HepG2 (cell line): ENCODE results near the gene TRMT112. TPM values are rescaled to one million over a fixed set of nuclear protein-coding genes. Genes with fewer than 3 reads are reported as not detected.

Source experiments
- AHR ChIP-seq: IDR thresholded peaks from 2 replicates; pipeline ENCODE4 v1.6.1; 2018; ENCODE audit warnings: missing genetic modification reagents, missing compliant biosample characterization
- KDM4B ChIP-seq: sonication (generic); formaldehyde crosslinking; IDR thresholded peaks from 2 replicates; pipeline ENCODE4 v1.4.0; 2020; ENCODE audit warnings: missing genetic modification reagents
- LRRFIP1 ChIP-seq: sonication (generic); formaldehyde crosslinking; conservative IDR thresholded peaks from 2 replicates; pipeline ENCODE4 v1.4.0; 2020; ENCODE audit warnings: missing genetic modification reagents
- MAFK ChIP-seq, 2 experiments: IDR thresholded peaks in 1 of 2; conservative IDR thresholded peaks in 1 of 2; 2 replicates each; pipeline ENCODE4 v1.6.1; 2011; ENCODE audit warnings: improper control_type of control experiment in 2 of 2, low read length in 2 of 2
- NFE2 ChIP-seq: sonication (generic); formaldehyde crosslinking; IDR thresholded peaks from 2 replicates; pipeline ENCODE4 v1.4.0; 2020; ENCODE audit warnings: missing genetic modification reagents
- NR2F6 ChIP-seq, 2 experiments: IDR thresholded peaks; 2 replicates each; pipeline ENCODE4 v1.6.1; 2016; ENCODE audit warnings: antibody characterized with exemption in 1 of 2, mild to moderate bottlenecking in 1 of 2
- RFX5 ChIP-seq: IDR thresholded peaks from 2 replicates; pipeline ENCODE4 v1.6.1; 2011; ENCODE audit warnings: low read depth, low read length, improper control_type of control experiment
- SALL1 ChIP-seq: sonication (generic); formaldehyde crosslinking; IDR thresholded peaks from 2 replicates; pipeline ENCODE4 v1.8.0; 2022; ENCODE audit warnings: mild to moderate bottlenecking, missing genetic modification reagents
- SMAD1 ChIP-seq: sonication (generic); formaldehyde crosslinking; IDR thresholded peaks from 2 replicates; pipeline ENCODE4 v1.4.0; 2020; ENCODE audit warnings: missing genetic modification reagents, low read depth, mild to moderate bottlenecking, borderline replicate concordance
- SMAD9 ChIP-seq: sonication (generic); formaldehyde crosslinking; IDR thresholded peaks from 2 replicates; pipeline ENCODE4 v1.5.1; 2020; ENCODE audit warnings: mild to moderate bottlenecking, missing genetic modification reagents
- TEAD2 ChIP-seq: sonication (generic); formaldehyde crosslinking; IDR thresholded peaks from 2 replicates; pipeline ENCODE4 v1.9.0; 2021; ENCODE audit warnings: missing genetic modification reagents
- TRIM24 ChIP-seq: sonication (generic); formaldehyde crosslinking; IDR thresholded peaks from 2 replicates; pipeline ENCODE4 v1.8.0; 2022; ENCODE audit warnings: mild to moderate bottlenecking, missing genetic modification reagents
- ZBTB42 ChIP-seq: sonication (generic); formaldehyde crosslinking; IDR thresholded peaks from 2 replicates; pipeline ENCODE4 v1.5.0; 2020; ENCODE audit warnings: mild to moderate bottlenecking, missing genetic modification reagents
- ZFP82 ChIP-seq: sonication (generic); formaldehyde crosslinking; IDR thresholded peaks from 2 replicates; pipeline ENCODE4 v1.5.1; 2020; ENCODE audit warnings: mild to moderate bottlenecking, missing genetic modification reagents, borderline replicate concordance
- ZKSCAN5 ChIP-seq: sonication (generic); formaldehyde crosslinking; IDR thresholded peaks from 2 replicates; pipeline ENCODE4 v1.5.1; 2020; ENCODE audit warnings: mild to moderate bottlenecking, missing genetic modification reagents
- ZNF3 ChIP-seq: IDR thresholded peaks from 2 replicates; pipeline ENCODE4 v1.7.0; 2017; ENCODE audit warnings: inconsistent platforms
- ZNF766 ChIP-seq: sonication (generic); formaldehyde crosslinking; IDR thresholded peaks from 2 replicates; pipeline ENCODE4 v1.5.0; 2020; ENCODE audit warnings: missing genetic modification reagents, borderline replicate concordance
- ZSCAN20 ChIP-seq: sonication (generic); formaldehyde crosslinking; IDR thresholded peaks from 2 replicates; pipeline ENCODE4 v1.4.0; 2020; ENCODE audit warnings: missing genetic modification reagents, mild to moderate bottlenecking, borderline replicate concordance
- ZSCAN9 ChIP-seq: IDR thresholded peaks from 2 replicates; pipeline ENCODE4 v1.6.1; 2016; ENCODE audit warnings: borderline replicate concordance
- polyA plus RNA-seq, 8 experiments: library from polyadenylated mRNA; depleted of rRNA in 3 of 8; stranded (reverse) in 7 of 8; unstranded in 1 of 8; fragments of >200 nt; fragmentation: Illumina TruSeq in 4 of 8; extraction: Trizol in 4 of 8; gene quantifications; 2 replicates each; pipeline versions ENCODE4 v1.2.1 to v1.2.3, GENCODE V29; 2011 to 2016; ENCODE audit warnings: low read depth in 4 of 8, missing spikeins in 1 of 8, mixed read lengths in 1 of 8; ENCODE audit not compliant: insufficient read depth in 1 of 8
- total RNA-seq, 5 experiments: library from RNA; depleted of rRNA; stranded (reverse); fragments of >200 nt; fragmentation: Illumina TruSeq; extraction: Trizol; gene quantifications; 2 replicates each; pipeline ENCODE4 v1.2.3, GENCODE V29; 2016; ENCODE audit warnings: low read depth in 1 of 5
- TF ChIP-seq, protein P1 (sequence below): sonication (generic); formaldehyde crosslinking; IDR thresholded peaks from 2 replicates; pipeline ENCODE4 v1.4.0; 2020; ENCODE audit warnings: low read depth, mild to moderate bottlenecking, missing genetic modification reagents
- TF ChIP-seq, protein P2 (sequence below): IDR thresholded peaks from 2 replicates; pipeline ENCODE4 v1.6.1; 2016; ENCODE audit warnings: missing genetic modification reagents, missing compliant biosample characterization
- TF ChIP-seq, protein P3 (sequence below): sonication (generic); formaldehyde crosslinking; IDR thresholded peaks from 2 replicates; pipeline ENCODE4 v1.9.0; 2021; ENCODE audit warnings: missing genetic modification reagents, mild to moderate bottlenecking, borderline replicate concordance
- TF ChIP-seq, protein P4 (sequence below): sonication (generic); formaldehyde crosslinking; conservative IDR thresholded peaks from 2 replicates; pipeline ENCODE4 v1.4.0; 2020; ENCODE audit warnings: missing genetic modification reagents

Gene TRMT112
- total and polyA plus RNA-seq, 2 of the 13 experiments (the other 11 are each of a cell fraction or from before 2014, with no cell fraction given) = 186 to 409 TPM

- TF ChIP-seq ZBTB42 (CRISPR knock-in tag) = no peak
- TF ChIP-seq, protein P1, sequence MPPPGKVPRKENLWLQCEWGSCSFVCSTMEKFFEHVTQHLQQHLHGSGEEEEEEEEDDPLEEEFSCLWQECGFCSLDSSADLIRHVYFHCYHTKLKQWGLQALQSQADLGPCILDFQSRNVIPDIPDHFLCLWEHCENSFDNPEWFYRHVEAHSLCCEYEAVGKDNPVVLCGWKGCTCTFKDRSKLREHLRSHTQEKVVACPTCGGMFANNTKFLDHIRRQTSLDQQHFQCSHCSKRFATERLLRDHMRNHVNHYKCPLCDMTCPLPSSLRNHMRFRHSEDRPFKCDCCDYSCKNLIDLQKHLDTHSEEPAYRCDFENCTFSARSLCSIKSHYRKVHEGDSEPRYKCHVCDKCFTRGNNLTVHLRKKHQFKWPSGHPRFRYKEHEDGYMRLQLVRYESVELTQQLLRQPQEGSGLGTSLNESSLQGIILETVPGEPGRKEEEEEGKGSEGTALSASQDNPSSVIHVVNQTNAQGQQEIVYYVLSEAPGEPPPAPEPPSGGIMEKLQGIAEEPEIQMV (CRISPR knock-in tag) = no peak
- TF ChIP-seq NR2F6 (IDR thresholded peaks at IDR 0.05) = no peak
- no peak for TF ChIP-seq NR2F6 (CRISPR knock-in tag; IDR thresholded peaks at IDR 0.05)
- TF ChIP-seq ZFP82 (CRISPR knock-in tag) = peak; percentile 81; the same call in 1 of the 2 replicates
- TF ChIP-seq SMAD1 (CRISPR knock-in tag) = peak; percentile 34; the same call in 1 of the 2 replicates
- no peak for TF ChIP-seq ZSCAN20 (CRISPR knock-in tag)
- no peak for TF ChIP-seq MAFK (conservative IDR thresholded peaks at IDR 0.05 in 1 of 2, IDR thresholded peaks at IDR 0.05 in 1 of 2; ENCODE audit: low read length in 2 of 2)
- TF ChIP-seq RFX5 = no peak
- 0 out of 2 replicates have a peak, but pooled peaks have one; percentile 15 for TF ChIP-seq SALL1
- TF ChIP-seq TEAD2 = no peak
- no peak for TF ChIP-seq NFE2 (CRISPR knock-in tag)
- TF ChIP-seq KDM4B = 0 out of 2 replicates have a peak, but pooled peaks have one; percentile 32
- TF ChIP-seq, protein P2, sequence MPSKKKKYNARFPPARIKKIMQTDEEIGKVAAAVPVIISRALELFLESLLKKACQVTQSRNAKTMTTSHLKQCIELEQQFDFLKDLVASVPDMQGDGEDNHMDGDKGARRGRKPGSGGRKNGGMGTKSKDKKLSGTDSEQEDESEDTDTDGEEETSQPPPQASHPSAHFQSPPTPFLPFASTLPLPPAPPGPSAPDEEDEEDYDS (CRISPR knock-in tag) = peak; percentile 41; the same call in 1 of the 2 replicates
- no peak for TF ChIP-seq TRIM24 (CRISPR knock-in tag)
- TF ChIP-seq LRRFIP1 (CRISPR knock-in tag) = no peak
- no peak for TF ChIP-seq SMAD9 (CRISPR knock-in tag)
- TF ChIP-seq, protein P3, sequence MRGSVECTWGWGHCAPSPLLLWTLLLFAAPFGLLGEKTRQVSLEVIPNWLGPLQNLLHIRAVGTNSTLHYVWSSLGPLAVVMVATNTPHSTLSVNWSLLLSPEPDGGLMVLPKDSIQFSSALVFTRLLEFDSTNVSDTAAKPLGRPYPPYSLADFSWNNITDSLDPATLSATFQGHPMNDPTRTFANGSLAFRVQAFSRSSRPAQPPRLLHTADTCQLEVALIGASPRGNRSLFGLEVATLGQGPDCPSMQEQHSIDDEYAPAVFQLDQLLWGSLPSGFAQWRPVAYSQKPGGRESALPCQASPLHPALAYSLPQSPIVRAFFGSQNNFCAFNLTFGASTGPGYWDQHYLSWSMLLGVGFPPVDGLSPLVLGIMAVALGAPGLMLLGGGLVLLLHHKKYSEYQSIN (CRISPR knock-in tag) = no peak
- TF ChIP-seq, protein P4, sequence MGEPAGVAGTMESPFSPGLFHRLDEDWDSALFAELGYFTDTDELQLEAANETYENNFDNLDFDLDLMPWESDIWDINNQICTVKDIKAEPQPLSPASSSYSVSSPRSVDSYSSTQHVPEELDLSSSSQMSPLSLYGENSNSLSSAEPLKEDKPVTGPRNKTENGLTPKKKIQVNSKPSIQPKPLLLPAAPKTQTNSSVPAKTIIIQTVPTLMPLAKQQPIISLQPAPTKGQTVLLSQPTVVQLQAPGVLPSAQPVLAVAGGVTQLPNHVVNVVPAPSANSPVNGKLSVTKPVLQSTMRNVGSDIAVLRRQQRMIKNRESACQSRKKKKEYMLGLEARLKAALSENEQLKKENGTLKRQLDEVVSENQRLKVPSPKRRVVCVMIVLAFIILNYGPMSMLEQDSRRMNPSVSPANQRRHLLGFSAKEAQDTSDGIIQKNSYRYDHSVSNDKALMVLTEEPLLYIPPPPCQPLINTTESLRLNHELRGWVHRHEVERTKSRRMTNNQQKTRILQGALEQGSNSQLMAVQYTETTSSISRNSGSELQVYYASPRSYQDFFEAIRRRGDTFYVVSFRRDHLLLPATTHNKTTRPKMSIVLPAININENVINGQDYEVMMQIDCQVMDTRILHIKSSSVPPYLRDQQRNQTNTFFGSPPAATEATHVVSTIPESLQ (CRISPR knock-in tag) = no peak
- TF ChIP-seq ZSCAN9 (CRISPR knock-in tag) = no peak
- no peak for TF ChIP-seq ZNF766 (CRISPR knock-in tag)
- no peak for TF ChIP-seq ZKSCAN5 (CRISPR knock-in tag)
- TF ChIP-seq ZNF3 (CRISPR knock-in tag) = no peak
- no peak for TF ChIP-seq AHR (CRISPR knock-in tag)
These were observed 33.1 kb downstream of the TRMT112 start, which contains the start of gene BAD (continued) for GRCh38 chr11:64284048-64284961.
